ENCODE results near the gene UNC119.

Gene UNC119

DNA sequence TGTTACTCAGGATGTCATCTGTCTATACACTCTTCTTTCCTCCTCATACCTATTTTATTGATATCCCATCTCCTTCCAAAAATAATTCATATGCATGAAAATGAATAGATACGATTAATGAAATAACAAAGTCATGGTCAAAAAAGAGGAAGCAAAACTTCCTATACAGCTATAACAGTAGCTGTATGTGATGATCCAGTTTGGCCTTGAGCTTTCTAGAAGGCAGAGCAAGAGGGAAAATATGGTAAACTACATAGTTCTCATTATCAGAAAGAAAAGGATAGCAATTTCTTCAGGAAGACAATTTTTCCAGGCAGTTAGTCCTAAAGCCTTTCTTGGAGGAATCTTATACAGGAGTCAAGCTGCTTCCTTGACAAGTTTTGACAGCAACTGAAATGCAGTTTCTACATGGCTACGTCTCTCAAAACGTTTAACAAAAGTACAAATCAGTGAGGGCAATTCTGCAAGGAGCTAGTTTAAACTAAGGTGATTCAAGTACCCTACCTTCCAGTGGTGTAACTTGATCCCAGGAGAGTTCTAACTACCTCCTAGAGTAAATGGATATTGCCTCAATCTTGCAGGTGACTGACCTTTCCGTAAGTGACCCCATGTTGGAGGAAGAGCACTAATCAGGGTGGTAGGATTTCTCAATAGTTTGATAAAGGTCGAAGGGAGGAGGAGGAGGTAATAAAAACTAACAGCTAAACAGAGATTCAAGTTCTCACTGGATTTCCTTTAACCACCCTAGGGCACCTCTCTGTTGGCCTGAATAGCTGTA lies 45.4 kb upstream of the UNC119 start:
- Histone ChIP-seq H3K27me3 (no peaks in the 10 kb centered on the region), H3K36me3 (peaks cover 6% of the 10 kb centered on the region), H3K4me1 (ENCODE audit: control insufficient read depth in 1 of 2, insufficient read depth in 1 of 2, low read depth in 1 of 2, low read length in 1 of 2) (peaks cover 22 to 25% of the 10 kb centered on the region in 2 experiments), H3K9me3 (no peaks in the 10 kb centered on the region), H3K4me3 (ENCODE audit: low read depth in 1 of 2, low read length in 1 of 2) (peak overlapping the region; percentile 84 to 91), H3K27ac (peak overlapping the region; percentile 90)
- TF ChIP-seq CTCF (IDR thresholded peaks at IDR 0.05), result no peak

- Histone ChIP-seq H3K9me3 (no peaks in the 10 kb centered on the region), H3K4me3 (ENCODE audit: low read depth in 1 of 2, low read length in 1 of 2) (no peak overlapping the region), H3K4me1 (ENCODE audit: control insufficient read depth in 1 of 2, insufficient read depth in 1 of 2, low read depth in 1 of 2, low read length in 1 of 2) (peaks cover 0 to 2% of the 10 kb centered on the region in 2 experiments), H3K27ac (no peak overlapping the region), H3K36me3 (peaks cover 28% of the 10 kb centered on the region), H3K27me3 (no peaks in the 10 kb centered on the region)
- no peak for TF ChIP-seq CTCF (IDR thresholded peaks at IDR 0.05)
Measured at GRCh38 chr17:28592260-28592659, 39.8 kb upstream of the UNC119 start.

DNA sequence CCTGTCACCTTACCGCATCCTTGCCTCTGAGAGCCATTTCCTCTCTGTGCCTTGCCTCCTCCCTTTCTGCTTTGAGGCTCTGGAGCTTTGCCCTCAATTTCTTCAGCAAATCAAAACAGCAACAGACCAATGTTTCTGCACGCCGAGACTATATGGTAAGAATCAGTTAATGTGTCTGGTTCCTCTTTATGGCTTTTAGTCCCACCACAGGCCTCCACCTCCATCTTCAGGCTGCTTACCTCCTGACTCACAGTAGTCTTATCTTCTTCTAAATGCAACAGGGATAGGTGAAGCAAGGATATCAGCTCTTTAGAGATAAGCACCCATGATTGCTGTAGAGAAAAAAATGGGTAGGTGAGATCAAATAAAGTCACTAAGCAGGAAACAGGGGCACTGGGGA lies 33.4 kb upstream of the UNC119 start:
- Histone ChIP-seq H3K36me3 (peaks cover 47% of the 10 kb centered on the region), H3K4me3 (ENCODE audit: low read depth in 1 of 2, low read length in 1 of 2) (no peak overlapping the region), H3K4me1 (ENCODE audit: control insufficient read depth in 1 of 2, insufficient read depth in 1 of 2, low read depth in 1 of 2, low read length in 1 of 2) (no peaks in the 10 kb centered on the region), H3K9me3 (no peaks in the 10 kb centered on the region), H3K27ac (no peak overlapping the region), H3K27me3 (no peaks in the 10 kb centered on the region)
- no peak for TF ChIP-seq CTCF (IDR thresholded peaks at IDR 0.05)

DNA sequence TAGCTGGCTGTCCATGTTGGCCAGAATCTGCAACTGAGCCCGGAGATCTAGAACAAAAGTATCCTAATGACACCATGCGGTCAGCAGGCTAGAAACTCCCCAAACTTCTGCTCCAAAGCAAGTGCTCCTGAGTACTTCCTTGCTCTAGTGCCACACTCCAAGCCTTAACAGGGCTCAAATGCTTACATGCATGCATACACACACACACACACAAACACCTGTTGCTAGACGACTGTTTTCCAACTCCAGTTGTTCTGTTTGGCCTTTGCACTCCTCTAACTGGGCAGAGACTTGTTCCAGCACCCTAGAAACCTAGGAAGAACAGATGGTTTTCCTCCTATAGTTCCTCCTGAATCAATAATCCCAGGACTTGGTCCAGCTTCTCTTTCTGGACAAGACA lies 32.0 kb upstream of the UNC119 start:
- peaks cover 47% of the 10 kb centered on the region for H3K36me3 ChIP-seq
- no peak for TF ChIP-seq CTCF (IDR thresholded peaks at IDR 0.05)
- H3K9me3 ChIP-seq, result no peaks in the 10 kb centered on the region
- no peaks in the 10 kb centered on the region for H3K27me3 ChIP-seq
- H3K27ac ChIP-seq, result no peak overlapping the region
- no peak overlapping the region for H3K4me3 ChIP-seq (ENCODE audit: low read depth in 1 of 2, low read length in 1 of 2)
- H3K4me1 ChIP-seq (ENCODE audit: control insufficient read depth in 1 of 2, insufficient read depth in 1 of 2, low read depth in 1 of 2, low read length in 1 of 2), result no peaks in the 10 kb centered on the region

DNA sequence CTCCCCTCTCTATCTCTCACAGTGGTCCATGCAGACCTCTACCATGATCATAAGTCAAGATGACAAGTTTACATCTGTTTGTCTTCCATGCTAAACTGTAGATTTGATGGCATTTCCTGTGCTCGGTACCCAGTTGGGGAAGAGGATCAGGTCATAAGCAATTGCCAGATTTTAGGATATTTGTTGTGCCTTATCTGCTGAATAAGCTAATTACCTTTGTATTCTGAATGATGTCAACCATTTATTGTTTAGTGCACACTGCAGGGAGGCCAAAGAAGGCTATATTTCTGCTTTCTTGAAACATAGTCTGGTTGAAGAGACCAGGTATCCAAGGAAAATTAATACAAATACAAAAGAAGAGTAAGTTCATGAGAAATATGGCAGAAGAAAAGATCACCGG lies 30.1 kb upstream of the UNC119 start:
- Histone ChIP-seq H3K4me3 (ENCODE audit: low read depth in 1 of 2, low read length in 1 of 2) (no peak overlapping the region), H3K9me3 (no peaks in the 10 kb centered on the region), H3K36me3 (peaks cover 43% of the 10 kb centered on the region), H3K4me1 (ENCODE audit: control insufficient read depth in 1 of 2, insufficient read depth in 1 of 2, low read depth in 1 of 2, low read length in 1 of 2) (peaks cover 0 to 8% of the 10 kb centered on the region in 2 experiments), H3K27ac (no peak overlapping the region), H3K27me3 (no peaks in the 10 kb centered on the region)
- TF ChIP-seq CTCF (IDR thresholded peaks at IDR 0.05), result no peak

All from neutrophil (primary cell).